Stimulated activated CD4-positive, alpha-beta T cell treated with anti-CD3 and anti-CD28 coated beads, Interleukin-12 subunit alpha, Interleukin-12 subunit beta, amount 100 ng/mL, for 4 hours (primary cell): ENCODE measurements around the gene HEPACAM.

Experiments used
- DNase-seq: peaks from one replicate; pipeline ENCODE4 v3.0.0-alpha.2; 2020

HEPACAM gene

GRCh38 chr11:124880958-124881357, 54.9 kb downstream of the HEPACAM start:
- no peak for DNase-seq

- no peak for DNase-seq
These were observed 55.6 kb downstream of the HEPACAM start for GRCh38 chr11:124880290-124880611.

GRCh38 chr11:124879493-124880289, 56.2 kb downstream of the HEPACAM start:
- DNase-seq = no peak

GRCh38 chr11:124878759-124879492, 56.9 kb downstream of the HEPACAM start:
- DNase-seq = no peak

- DNase-seq = no peak
These were observed 57.7 kb downstream of the HEPACAM start for GRCh38 chr11:124877910-124878758.

GRCh38 chr11:124877631-124877909, 58.3 kb downstream of the HEPACAM start:
- no peak for DNase-seq

- no peak for DNase-seq
These were observed 58.8 kb downstream of the HEPACAM start for GRCh38 chr11:124876818-124877630.

GRCh38 chr11:124875943-124876817, 59.7 kb downstream of the HEPACAM start:
- peak; percentile 76 for DNase-seq

GRCh38 chr11:124875401-124875800, 60.4 kb downstream of the HEPACAM start:
- no peak for DNase-seq

- DNase-seq = no peak
These were observed 61.1 kb downstream of the HEPACAM start for GRCh38 chr11:124874571-124875255.

GRCh38 chr11:124873951-124874350, 61.9 kb downstream of the HEPACAM start:
- DNase-seq = no peak

- no peak for DNase-seq
These were observed 63.1 kb downstream of the HEPACAM start for GRCh38 chr11:124872741-124873140.

- no peak for DNase-seq
These were observed 63.6 kb downstream of the HEPACAM start for GRCh38 chr11:124872280-124872679.

GRCh38 chr11:124870430-124870829, 65.4 kb downstream of the HEPACAM start:
- DNase-seq = no peak

- no peak for DNase-seq
These were observed 65.9 kb downstream of the HEPACAM start for GRCh38 chr11:124869856-124870387.

GRCh38 chr11:124869331-124869730, 66.5 kb downstream of the HEPACAM start:
- DNase-seq = no peak
